GM12891 (cell line): Measurements from ENCODE around the gene PRPF31.

ENCODE experiments used
- POLR2A ChIP-seq: IDR thresholded peaks from 2 replicates; pipeline ENCODE4 v1.6.1; 2011; ENCODE audit warnings: low read depth, low read length, control low read depth
- POLR2AphosphoS5 ChIP-seq: IDR thresholded peaks from 2 replicates; pipeline ENCODE4 v1.6.1; 2011; ENCODE audit warnings: low read depth, low read length, control low read depth
- TAF1 ChIP-seq: IDR thresholded peaks from 2 replicates; pipeline ENCODE4 v1.6.1; 2011; ENCODE audit warnings: low read depth, low read length, control low read depth

DNA sequence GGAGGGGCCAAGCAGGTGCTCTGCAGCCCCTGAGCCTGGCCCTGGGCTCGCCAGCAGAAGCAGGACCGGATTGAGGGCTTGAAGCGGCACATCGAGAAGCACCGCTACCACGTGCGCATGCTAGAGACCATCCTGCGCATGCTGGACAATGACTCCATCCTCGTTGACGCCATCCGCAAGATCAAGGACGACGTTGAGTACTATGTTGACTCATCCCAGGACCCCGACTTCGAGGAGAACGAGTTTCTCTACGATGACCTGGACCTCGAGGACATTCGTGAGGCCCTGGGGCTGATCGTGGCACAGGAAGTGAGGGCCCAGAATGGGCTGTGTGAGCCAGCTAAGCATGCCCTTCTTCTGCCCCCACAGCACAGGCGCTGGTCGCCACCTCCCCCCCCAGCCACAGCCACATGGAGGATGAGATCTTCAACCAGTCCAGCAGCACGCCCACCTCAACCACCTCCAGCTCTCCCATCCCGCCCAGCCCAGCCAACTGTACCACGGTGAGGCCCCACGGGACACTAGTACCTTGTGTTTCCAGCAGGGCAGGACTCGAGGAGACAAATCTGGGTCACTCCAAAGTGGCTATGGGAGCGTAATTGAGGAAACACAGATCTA is 30.1 kb downstream of the PRPF31 start:
- TF ChIP-seq POLR2A (no peak), TAF1 (no peak), POLR2AphosphoS5 (no peak)
